SK-N-SH treated with all-trans-retinoic acid at 6 μM for 48 hours (cell line): ENCODE data around the gene POLD1.

ENCODE experiments used
- ATAC-seq: fragments of 200-7000 bp; cut with Tn5 transposase; 3 replicates; pipeline ENCODE4 v1.9.1; 2020; ENCODE audit warnings: mild to moderate bottlenecking, moderate library complexity
- ARNTL ChIP-seq: fragments of 450-650 bp; formaldehyde crosslinking; IDR thresholded peaks from 2 replicates; pipeline ENCODE4 v1.5.0; 2020; ENCODE audit warnings: low read depth, mild to moderate bottlenecking, moderate library complexity, borderline replicate concordance
- BACH2 ChIP-seq: fragments of 250-450 bp; sonication (Bioruptor Pico); IDR thresholded peaks from 2 replicates; pipeline ENCODE4 v1.9.0; 2021; ENCODE audit warnings: mild to moderate bottlenecking, borderline replicate concordance
- CREB5 ChIP-seq: fragments of 250-450 bp; sonication (Bioruptor Pico); IDR thresholded peaks from 2 replicates; pipeline ENCODE4 v1.5.1; 2020; ENCODE audit warnings: low read depth, mild to moderate bottlenecking, moderate library complexity
- CSDC2 ChIP-seq: fragments of 250-450 bp; sonication (Bioruptor Pico); IDR thresholded peaks from 2 replicates; pipeline ENCODE4 v1.5.0; 2020; ENCODE audit warnings: mild to moderate bottlenecking, moderate library complexity
- ESRRG ChIP-seq: fragments of 250-450 bp; sonication (Bioruptor Pico); IDR thresholded peaks from 2 replicates; pipeline ENCODE4 v1.6.1; 2021; ENCODE audit warnings: mild to moderate bottlenecking
- GLIS3 ChIP-seq: fragments of 250-450 bp; sonication (Bioruptor Pico); IDR thresholded peaks from 2 replicates; pipeline ENCODE4 v1.5.0; 2020; ENCODE audit warnings: mild to moderate bottlenecking, moderate library complexity
- ISL1 ChIP-seq: fragments of 250-450 bp; sonication (Bioruptor Pico); IDR thresholded peaks from 2 replicates; pipeline ENCODE4 v2.1.2; 2022; ENCODE audit warnings: mild to moderate bottlenecking, moderate library complexity
- PPARA ChIP-seq: fragments of 250-450 bp; sonication (Bioruptor Pico); IDR thresholded peaks from 2 replicates; pipeline ENCODE4 v1.5.0; 2020; ENCODE audit warnings: mild to moderate bottlenecking, borderline replicate concordance
- RARB ChIP-seq: fragments of 250-450 bp; sonication (Bioruptor Pico); IDR thresholded peaks from 2 replicates; pipeline ENCODE4 v1.8.0; 2021; ENCODE audit warnings: mild to moderate bottlenecking, moderate library complexity
- SNAI2 ChIP-seq: fragments of 250-450 bp; sonication (Bioruptor Pico); IDR thresholded peaks from 2 replicates; pipeline ENCODE4 v1.5.0; 2020; ENCODE audit warnings: mild to moderate bottlenecking, moderate library complexity
- TCF4 ChIP-seq: fragments of 250-450 bp; sonication (Bioruptor Pico); IDR thresholded peaks from 2 replicates; pipeline ENCODE4 v1.8.0; 2021; ENCODE audit warnings: mild to moderate bottlenecking, moderate library complexity, borderline replicate concordance
- TOX ChIP-seq: fragments of 250-450 bp; sonication (Bioruptor Pico); IDR thresholded peaks from 2 replicates; pipeline ENCODE4 v1.8.0; 2021; ENCODE audit warnings: mild to moderate bottlenecking, moderate library complexity, borderline replicate concordance
- TSHZ2 ChIP-seq: fragments of 250-450 bp; sonication (Bioruptor Pico); IDR thresholded peaks from 2 replicates; pipeline ENCODE4 v1.5.0; 2020; ENCODE audit warnings: mild to moderate bottlenecking, moderate library complexity
- ZC3H10 ChIP-seq: fragments of 250-450 bp; sonication (Bioruptor Pico); IDR thresholded peaks from 2 replicates; pipeline ENCODE4 v1.5.1; 2021; ENCODE audit warnings: mild to moderate bottlenecking, moderate library complexity
- ZFP3 ChIP-seq: fragments of 250-450 bp; sonication (Bioruptor Pico); IDR thresholded peaks from 2 replicates; pipeline ENCODE4 v1.5.0; 2020; ENCODE audit warnings: mild to moderate bottlenecking, moderate library complexity
- ZNF565 ChIP-seq: fragments of 450-650 bp; formaldehyde crosslinking; conservative IDR thresholded peaks from 2 replicates; pipeline ENCODE4 v1.5.0; 2020; ENCODE audit warnings: low read depth, mild to moderate bottlenecking, moderate library complexity
- ZNF70 ChIP-seq: fragments of 450-650 bp; formaldehyde crosslinking; IDR thresholded peaks from 2 replicates; pipeline ENCODE4 v1.5.0; 2020; ENCODE audit warnings: mild to moderate bottlenecking, moderate library complexity
- TF ChIP-seq, protein P1 (sequence below): fragments of 250-450 bp; sonication (Bioruptor Pico); IDR thresholded peaks from 2 replicates; pipeline ENCODE4 v1.8.0; 2020; ENCODE audit warnings: mild to moderate bottlenecking, moderate library complexity, borderline replicate concordance
- TF ChIP-seq, protein P2 (sequence below): fragments of 250-450 bp; sonication (Bioruptor Pico); IDR thresholded peaks from 2 replicates; pipeline ENCODE4 v1.5.1; 2021; ENCODE audit warnings: mild to moderate bottlenecking, moderate library complexity

Gene POLD1

GRCh38 chr19:50368649-50369570 is 15.2 kb upstream of the POLD1 start (continued):
- TF ChIP-seq TSHZ2 (CRISPR knock-in tag) (no peak), ARNTL (CRISPR knock-in tag) (no peak), BACH2 (CRISPR knock-in tag) (no peak)

DNA sequence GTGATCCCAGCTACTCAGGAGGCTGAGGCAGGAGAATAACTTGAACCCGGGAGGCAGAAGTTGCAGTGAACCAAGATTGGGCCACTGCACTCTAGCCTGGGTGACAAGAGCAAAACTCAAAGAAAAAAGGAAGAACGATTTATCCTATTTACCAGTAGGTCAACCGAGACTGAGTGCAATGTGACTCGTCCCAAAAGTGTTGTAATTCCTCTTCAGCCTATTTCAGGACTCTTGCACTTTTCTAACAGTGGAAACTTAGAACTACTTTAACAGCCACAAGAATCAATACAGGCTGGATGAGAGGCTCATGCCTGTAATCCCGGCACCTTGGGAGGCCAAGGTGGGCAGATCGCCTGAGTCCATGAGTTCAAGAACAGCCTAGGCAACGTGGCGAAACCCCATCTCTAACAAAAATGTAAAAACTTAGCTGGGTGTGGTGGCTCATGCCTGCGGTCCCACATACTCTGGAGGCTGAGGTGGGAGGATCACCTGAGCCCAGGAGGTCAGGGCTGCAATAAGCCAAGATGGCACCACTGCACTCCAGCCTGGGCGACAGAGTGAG is 12.2 kb upstream of the POLD1 start:
- ATAC-seq = no peak
- TF ChIP-seq RARB = no peak
- no peak for TF ChIP-seq SNAI2 (CRISPR knock-in tag)
- TF ChIP-seq ARNTL (CRISPR knock-in tag) = no peak
- no peak for TF ChIP-seq TSHZ2 (CRISPR knock-in tag)
- TF ChIP-seq TCF4 = no peak
- no peak for TF ChIP-seq CSDC2 (CRISPR knock-in tag)
- TF ChIP-seq CREB5 (CRISPR knock-in tag) = no peak
- TF ChIP-seq BACH2 (CRISPR knock-in tag) = no peak
- TF ChIP-seq ZFP3 = no peak
- no peak for TF ChIP-seq PPARA
- no peak for TF ChIP-seq ZC3H10 (CRISPR knock-in tag)
- no peak for TF ChIP-seq GLIS3 (CRISPR knock-in tag)
- TF ChIP-seq, protein P1, sequence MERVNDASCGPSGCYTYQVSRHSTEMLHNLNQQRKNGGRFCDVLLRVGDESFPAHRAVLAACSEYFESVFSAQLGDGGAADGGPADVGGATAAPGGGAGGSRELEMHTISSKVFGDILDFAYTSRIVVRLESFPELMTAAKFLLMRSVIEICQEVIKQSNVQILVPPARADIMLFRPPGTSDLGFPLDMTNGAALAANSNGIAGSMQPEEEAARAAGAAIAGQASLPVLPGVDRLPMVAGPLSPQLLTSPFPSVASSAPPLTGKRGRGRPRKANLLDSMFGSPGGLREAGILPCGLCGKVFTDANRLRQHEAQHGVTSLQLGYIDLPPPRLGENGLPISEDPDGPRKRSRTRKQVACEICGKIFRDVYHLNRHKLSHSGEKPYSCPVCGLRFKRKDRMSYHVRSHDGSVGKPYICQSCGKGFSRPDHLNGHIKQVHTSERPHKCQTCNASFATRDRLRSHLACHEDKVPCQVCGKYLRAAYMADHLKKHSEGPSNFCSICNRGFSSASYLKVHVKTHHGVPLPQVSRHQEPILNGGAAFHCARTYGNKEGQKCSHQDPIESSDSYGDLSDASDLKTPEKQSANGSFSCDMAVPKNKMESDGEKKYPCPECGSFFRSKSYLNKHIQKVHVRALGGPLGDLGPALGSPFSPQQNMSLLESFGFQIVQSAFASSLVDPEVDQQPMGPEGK (CRISPR knock-in tag) = no peak
- TF ChIP-seq TOX (CRISPR knock-in tag) = no peak
- TF ChIP-seq ISL1 (CRISPR knock-in tag) = no peak
- no peak for TF ChIP-seq ZNF70 (CRISPR knock-in tag)
- TF ChIP-seq, all 23 proteins: peak for 0

- ATAC-seq = peak; percentile 95
- TF ChIP-seq ESRRG (CRISPR knock-in tag) (no peak; the same call in 1 of the 2 replicates), CREB5 (CRISPR knock-in tag) (peak; percentile 24; the same call in 1 of the 2 replicates), ZFP3 (0 out of 2 replicates have a peak, but pooled peaks have one; percentile 30), ZNF565 (CRISPR knock-in tag) (no peak)
- TF ChIP-seq, protein P2, sequence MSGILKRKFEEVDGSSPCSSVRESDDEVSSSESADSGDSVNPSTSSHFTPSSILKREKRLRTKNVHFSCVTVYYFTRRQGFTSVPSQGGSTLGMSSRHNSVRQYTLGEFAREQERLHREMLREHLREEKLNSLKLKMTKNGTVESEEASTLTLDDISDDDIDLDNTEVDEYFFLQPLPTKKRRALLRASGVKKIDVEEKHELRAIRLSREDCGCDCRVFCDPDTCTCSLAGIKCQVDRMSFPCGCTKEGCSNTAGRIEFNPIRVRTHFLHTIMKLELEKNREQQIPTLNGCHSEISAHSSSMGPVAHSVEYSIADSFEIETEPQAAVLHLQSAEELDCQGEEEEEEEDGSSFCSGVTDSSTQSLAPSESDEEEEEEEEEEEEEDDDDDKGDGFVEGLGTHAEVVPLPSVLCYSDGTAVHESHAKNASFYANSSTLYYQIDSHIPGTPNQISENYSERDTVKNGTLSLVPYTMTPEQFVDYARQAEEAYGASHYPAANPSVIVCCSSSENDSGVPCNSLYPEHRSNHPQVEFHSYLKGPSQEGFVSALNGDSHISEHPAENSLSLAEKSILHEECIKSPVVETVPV = peak; percentile 53; the same call in 1 of the 2 replicates
Observed at GRCh38 chr19:50376166-50377050, 7.7 kb upstream of the POLD1 start, which contains the start of gene NR1H2. Gene NR1H2, plus strand, starts transcription at chr19:50376457. Its CDS starts 1,149 bp downstream, at chr19:50377606.
